ENCODE measurements around the gene CTPS1.

The CTPS1 gene

GRCh38 chr1:40984066-40984465 lies 4.6 kb downstream of the CTPS1 start:
- Histone ChIP-seq H3K27me3 (replicated peaks; ENCODE audit: control insufficient read depth, insufficient read depth, low read length) (no peaks in the 10 kb centered on the region), H3K36me3 (ENCODE audit: control insufficient read depth, insufficient read depth, low read length) (peaks cover 23% of the 10 kb centered on the region), H3K4me3 (replicated peaks; ENCODE audit: low read depth, low read length) (no peak overlapping the region)
- no peak for DNase-seq (ENCODE audit: extremely low read depth, insufficient read length)
- TF ChIP-seq CTCF (IDR thresholded peaks at IDR 0.05; ENCODE audit: insufficient read depth, low read length, poor library complexity, severe bottlenecking), result no peak

GRCh38 chr1:40984531-40984930 lies 5.0 kb downstream of the CTPS1 start:
- Histone ChIP-seq H3K36me3 (ENCODE audit: control insufficient read depth, insufficient read depth, low read length) (peaks cover 25% of the 10 kb centered on the region), H3K27me3 (replicated peaks; ENCODE audit: control insufficient read depth, insufficient read depth, low read length) (no peaks in the 10 kb centered on the region), H3K4me3 (replicated peaks; ENCODE audit: low read depth, low read length) (no peak overlapping the region)
- DNase-seq (ENCODE audit: extremely low read depth, insufficient read length), result no peak
- no peak for TF ChIP-seq CTCF (IDR thresholded peaks at IDR 0.05; ENCODE audit: insufficient read depth, low read length, poor library complexity, severe bottlenecking)

GRCh38 chr1:40985161-40985560 lies 5.7 kb downstream of the CTPS1 start:
- no peaks in the 10 kb centered on the region for H3K27me3 ChIP-seq (replicated peaks; ENCODE audit: control insufficient read depth, insufficient read depth, low read length)
- TF ChIP-seq CTCF (IDR thresholded peaks at IDR 0.05; ENCODE audit: insufficient read depth, low read length, poor library complexity, severe bottlenecking), result no peak
- H3K4me3 ChIP-seq (replicated peaks; ENCODE audit: low read depth, low read length), result no peak overlapping the region
- no peak for DNase-seq (ENCODE audit: extremely low read depth, insufficient read length)
- peaks cover 25% of the 10 kb centered on the region for H3K36me3 ChIP-seq (ENCODE audit: control insufficient read depth, insufficient read depth, low read length)

- DNase-seq (ENCODE audit: extremely low read depth, insufficient read length), result no peak
- Histone ChIP-seq H3K27me3 (replicated peaks; ENCODE audit: control insufficient read depth, insufficient read depth, low read length) (no peaks in the 10 kb centered on the region), H3K4me3 (replicated peaks; ENCODE audit: low read depth, low read length) (no peak overlapping the region), H3K36me3 (ENCODE audit: control insufficient read depth, insufficient read depth, low read length) (peaks cover 27% of the 10 kb centered on the region)
- TF ChIP-seq CTCF (IDR thresholded peaks at IDR 0.05; ENCODE audit: insufficient read depth, low read length, poor library complexity, severe bottlenecking), result no peak
Measured at GRCh38 chr1:40985875-40986274, 6.4 kb downstream of the CTPS1 start.

- TF ChIP-seq CTCF (IDR thresholded peaks at IDR 0.05; ENCODE audit: insufficient read depth, low read length, poor library complexity, severe bottlenecking), result no peak
- H3K36me3 ChIP-seq (ENCODE audit: control insufficient read depth, insufficient read depth, low read length), result peaks cover 27% of the 10 kb centered on the region
- no peak overlapping the region for H3K4me3 ChIP-seq (replicated peaks; ENCODE audit: low read depth, low read length)
- H3K27me3 ChIP-seq (replicated peaks; ENCODE audit: control insufficient read depth, insufficient read depth, low read length), result no peaks in the 10 kb centered on the region
- DNase-seq (ENCODE audit: extremely low read depth, insufficient read length), result no peak
Measured at GRCh38 chr1:40986328-40986783, 6.9 kb downstream of the CTPS1 start.

GRCh38 chr1:40986956-40987355 lies 7.5 kb downstream of the CTPS1 start:
- Histone ChIP-seq H3K4me3 (replicated peaks; ENCODE audit: low read depth, low read length) (no peak overlapping the region), H3K27me3 (replicated peaks; ENCODE audit: control insufficient read depth, insufficient read depth, low read length) (no peaks in the 10 kb centered on the region), H3K36me3 (ENCODE audit: control insufficient read depth, insufficient read depth, low read length) (peaks cover 29% of the 10 kb centered on the region)
- no peak for DNase-seq (ENCODE audit: extremely low read depth, insufficient read length)
- TF ChIP-seq CTCF (IDR thresholded peaks at IDR 0.05; ENCODE audit: insufficient read depth, low read length, poor library complexity, severe bottlenecking), result no peak
